Natural killer cell (primary cell): ENCODE data around the gene AATK. TPM values are rescaled to one million over a fixed set of nuclear protein-coding genes. Genes with fewer than 3 reads are reported as not detected.

Experiments used
- ATAC-seq, 3 donors: fragments of 150-1000 bp in 2 of 3; fragments of 200-7000 bp in 1 of 3; cut with Tn5 transposase; 1 replicate in 1 of 3; 2 replicates in 2 of 3; pipeline ENCODE4 v1.10.0; 2021; ENCODE audit warnings: mild to moderate bottlenecking in 2 of 3, moderate library complexity in 2 of 3
- DNase-seq, 2 donors: peaks; one replicate each; pipeline versions ENCODE4 v3.0.0 to v3.0.0-alpha.2; 2013 to 2021; ENCODE audit warnings: mixed read lengths in 1 of 2
- H3K27ac ChIP-seq: one replicate; pipeline ENCODE4 v1.5.1; 2013; ENCODE audit warnings: mild to moderate bottlenecking, low read length
- H3K27me3 ChIP-seq: one replicate; pipeline ENCODE4 v1.6.1; 2013; ENCODE audit warnings: low read length; ENCODE audit not compliant: control insufficient read depth, insufficient read depth
- H3K36me3 ChIP-seq: one replicate; pipeline ENCODE4 v1.6.1; 2013; ENCODE audit warnings: low read length; ENCODE audit not compliant: control insufficient read depth, insufficient read depth
- H3K4me1 ChIP-seq: one replicate; pipeline ENCODE4 v1.6.1; 2013; ENCODE audit warnings: low read length; ENCODE audit not compliant: control insufficient read depth, insufficient read depth
- H3K4me3 ChIP-seq: one replicate; pipeline ENCODE4 v1.5.1; 2013; ENCODE audit warnings: low read length
- H3K9me3 ChIP-seq: one replicate; pipeline ENCODE4 v1.6.1; 2013; ENCODE audit warnings: low read length; ENCODE audit not compliant: control insufficient read depth, insufficient read depth
- H3K27ac Mint-ChIP-seq, 2 donors: one replicate each; pipeline ENCODE4 v1.8.0; 2022; ENCODE audit warnings: mild to moderate bottlenecking in 2 of 2, mixed read lengths in 2 of 2, moderate library complexity in 1 of 2
- H3K27me3 Mint-ChIP-seq, 2 donors: one replicate each; pipeline ENCODE4 v1.8.0; 2022; ENCODE audit warnings: low read depth in 2 of 2, mixed read lengths in 2 of 2
- H3K36me3 Mint-ChIP-seq: one replicate; pipeline ENCODE4 v1.8.0; 2022; ENCODE audit warnings: mixed read lengths
- H3K4me1 Mint-ChIP-seq, 2 donors: one replicate each; pipeline ENCODE4 v1.8.0; 2022; ENCODE audit warnings: mixed read lengths in 2 of 2
- H3K4me3 Mint-ChIP-seq: one replicate; pipeline ENCODE4 v1.8.0; 2022; ENCODE audit warnings: mild to moderate bottlenecking, moderate library complexity, mixed read lengths
- H3K9me3 Mint-ChIP-seq, 2 donors: one replicate each; pipeline ENCODE4 v1.8.0; 2022; ENCODE audit warnings: mixed read lengths in 2 of 2
- CTCF ChIP-seq: fragments of 200-600 bp; IDR thresholded peaks from one replicate; pipeline ENCODE4 v1.8.0; 2022; ENCODE audit warnings: antibody characterized with exemption
- WGBS: methylation state at CpG from one replicate; pipeline ENCODE4 v1.1.7; 2013; ENCODE audit warnings: missing lambda C conversion rate; ENCODE audit not compliant: insufficient coverage; 5-methylcytosine and 5-hydroxymethylcytosine counted together
- intact Hi-C: fragments of 100-400 bp; cut with micrococcal nuclease; formaldehyde crosslinking; loops from one replicate; pipeline ENCODE4 v1.14.2; 2022
- total RNA-seq, 4 donors: library from RNA; stranded (reverse); fragments of 120-200 nt in 1 of 4; gene quantifications; one replicate each; pipeline versions ENCODE4 v1.2.3 to v1.2.4, GENCODE V29; 2013 to 2022

AATK gene
- total RNA-seq, 3 donors from 2014 or later (not counting 1 experiment from before 2014, with no cell fraction given) = 8.5 to 13.7 (median 10.4) TPM

- H3K4me1 Mint-ChIP-seq = no peaks in the 10 kb centered on the region
These were observed 21.8 kb upstream of the AATK start for GRCh38 chr17:81187586-81188490.

GRCh38 chr17:81187120-81187519, 21.1 kb upstream of the AATK start:
- Mint-ChIP-seq H3K4me3 (no peak overlapping the region), H3K36me3 (no peaks in the 10 kb centered on the region), H3K4me1 (no peaks in the 10 kb centered on the region), H3K27ac (no peak overlapping the region), H3K27me3 (peaks cover 0 to 2% of the 10 kb centered on the region in 2 donors), H3K9me3 (no peaks in the 10 kb centered on the region)
- no peak overlapping the region for H3K27ac ChIP-seq
- H3K36me3 ChIP-seq = no peaks in the 10 kb centered on the region
- H3K9me3 ChIP-seq = no peaks in the 10 kb centered on the region
- DNase-seq (no peak), ATAC-seq (no peak)
- WGBS = 92% methylated on average over 11 of the region's 11 CpGs
- no peak for TF ChIP-seq CTCF
- no peaks in the 10 kb centered on the region for H3K4me1 ChIP-seq
- intact Hi-C loops = no loop called here
- no peak overlapping the region for H3K4me3 ChIP-seq
- H3K27me3 ChIP-seq = no peaks in the 10 kb centered on the region

More at GRCh38 chr17:81187586-81188490, 21.8 kb upstream of the AATK start:
- Histone ChIP-seq H3K27ac (no peak overlapping the region), H3K9me3 (no peaks in the 10 kb centered on the region), H3K4me1 (no peaks in the 10 kb centered on the region), H3K4me3 (no peak overlapping the region), H3K36me3 (no peaks in the 10 kb centered on the region), H3K27me3 (no peaks in the 10 kb centered on the region)
- intact Hi-C loops = no loop called here
- no peak for DNase-seq
- TF ChIP-seq CTCF = no peak
- 91% methylated on average over 26 of the region's 26 CpGs for WGBS
- H3K4me3 Mint-ChIP-seq = no peak overlapping the region
- peaks cover 0 to 2% of the 10 kb centered on the region in 2 donors for H3K27me3 Mint-ChIP-seq
- no peaks in the 10 kb centered on the region for H3K9me3 Mint-ChIP-seq
- ATAC-seq = no peak
- H3K36me3 Mint-ChIP-seq = no peaks in the 10 kb centered on the region
- H3K27ac Mint-ChIP-seq = no peak overlapping the region

DNA sequence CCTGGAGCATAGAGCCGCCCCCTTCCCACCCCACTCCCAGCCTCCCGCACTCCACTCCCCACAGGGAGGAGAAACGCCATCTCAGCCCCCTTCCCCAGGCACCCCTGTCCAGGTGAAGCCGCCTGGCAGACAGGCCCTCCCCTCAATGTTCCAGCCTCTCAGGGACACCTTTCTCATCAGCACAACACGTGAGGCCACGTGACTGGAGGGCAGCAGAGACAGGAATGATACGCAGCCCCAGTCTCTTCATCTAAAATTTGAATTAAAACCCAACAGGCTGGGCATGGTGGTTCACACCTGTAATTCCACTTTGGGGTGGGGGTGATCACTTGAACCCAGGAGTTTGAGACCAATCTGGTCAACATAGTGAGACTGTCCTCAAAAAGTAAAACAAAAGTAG, 20.2 kb upstream of the AATK start:
- peaks cover 0 to 2% of the 10 kb centered on the region in 2 donors for H3K27me3 Mint-ChIP-seq
- no peak for TF ChIP-seq CTCF
- no peaks in the 10 kb centered on the region for H3K36me3 Mint-ChIP-seq
- intact Hi-C loops = no loop called here
- H3K27ac Mint-ChIP-seq = no peak overlapping the region
- H3K9me3 Mint-ChIP-seq = no peaks in the 10 kb centered on the region
- H3K27ac ChIP-seq = no peak overlapping the region
- WGBS = 86% methylated on average over 7 of the region's 7 CpGs
- H3K4me1 Mint-ChIP-seq = no peaks in the 10 kb centered on the region
- no peak for DNase-seq
- no peaks in the 10 kb centered on the region for H3K27me3 ChIP-seq
- no peaks in the 10 kb centered on the region for H3K9me3 ChIP-seq
- H3K4me1 ChIP-seq = no peaks in the 10 kb centered on the region
- no peak overlapping the region for H3K4me3 ChIP-seq
- ATAC-seq = no peak
- H3K4me3 Mint-ChIP-seq = no peak overlapping the region
- no peaks in the 10 kb centered on the region for H3K36me3 ChIP-seq
